Activated T-cell treated with anti-CD3 and anti-CD28 coated beads, Interleukin-2, amount 50 U/mL, for 4 hours (primary cell): ENCODE results near the gene AIG1. TPM values are rescaled to one million over a fixed set of nuclear protein-coding genes. Genes with fewer than 3 reads are reported as not detected.
"Not testable (repeated sequence)": the region's sequence is repeated elsewhere in the genome, so short reads cannot be mapped to it uniquely, and the experiment has no call there.

Experiments
- ATAC-seq, 2 donors: fragments of 200-7000 bp; cut with Tn5 transposase; one replicate each; pipeline ENCODE4 v1.10.0; 2021
- DNase-seq: peaks from one replicate; pipeline ENCODE4 v3.0.0-alpha.2; 2020
- H3K27me3 Mint-ChIP-seq: one replicate; pipeline ENCODE4 v1.8.0; 2021; ENCODE audit warnings: low read depth, mixed read lengths
- H3K36me3 Mint-ChIP-seq: one replicate; pipeline ENCODE4 v1.8.0; 2022; ENCODE audit warnings: mixed read lengths; ENCODE audit not compliant: insufficient read depth
- H3K4me1 Mint-ChIP-seq: one replicate; pipeline ENCODE4 v1.8.0; 2021; ENCODE audit warnings: low read depth, mixed read lengths
- H3K4me3 Mint-ChIP-seq: one replicate; pipeline ENCODE4 v1.8.0; 2021; ENCODE audit warnings: mild to moderate bottlenecking, moderate library complexity, mixed read lengths
- H3K9me3 Mint-ChIP-seq: one replicate; pipeline ENCODE4 v1.8.0; 2021; ENCODE audit warnings: mixed read lengths
- total RNA-seq, 3 donors: library from RNA; stranded (reverse); gene quantifications; one replicate each; pipeline ENCODE4 v1.2.1, GENCODE V29; 2021

AIG1 gene
- total RNA-seq, 3 donors from 2014 or later, result 3.9 to 7.6 (median 5.5) TPM

DNA sequence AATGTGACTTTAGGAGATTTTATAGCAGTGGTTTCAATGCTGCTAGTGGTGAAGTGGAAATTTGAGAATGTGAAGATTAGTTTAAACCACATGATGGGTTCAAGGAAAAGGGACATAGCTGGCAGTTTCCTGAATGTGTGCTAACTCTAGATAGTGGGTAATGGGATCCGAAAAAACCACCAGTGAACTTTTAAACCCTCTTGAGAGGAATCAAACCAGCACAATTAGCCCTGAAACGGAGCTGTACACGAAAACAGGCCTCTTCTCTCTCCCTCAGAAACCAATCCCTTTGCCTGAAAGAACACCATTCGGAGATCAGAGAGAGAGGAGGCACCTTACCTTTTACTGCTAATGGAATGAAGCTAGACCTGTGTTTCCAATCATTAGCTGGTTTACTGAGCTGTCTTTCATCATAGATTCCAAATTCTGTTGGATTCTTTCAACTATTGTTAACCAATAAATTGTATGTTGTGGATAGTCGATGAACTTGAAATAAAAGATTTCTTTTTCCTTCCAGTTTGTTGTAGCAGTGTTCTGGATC is 103.9 kb downstream of the AIG1 start:
- Mint-ChIP-seq H3K9me3 (peaks cover 3% of the 10 kb centered on the region), H3K4me1 (no peaks in the 10 kb centered on the region), H3K36me3 (peaks cover 13% of the 10 kb centered on the region), H3K27me3 (no peaks in the 10 kb centered on the region), H3K4me3 (no peak overlapping the region)
- DNase-seq (no peak), ATAC-seq (no peak)

DNA sequence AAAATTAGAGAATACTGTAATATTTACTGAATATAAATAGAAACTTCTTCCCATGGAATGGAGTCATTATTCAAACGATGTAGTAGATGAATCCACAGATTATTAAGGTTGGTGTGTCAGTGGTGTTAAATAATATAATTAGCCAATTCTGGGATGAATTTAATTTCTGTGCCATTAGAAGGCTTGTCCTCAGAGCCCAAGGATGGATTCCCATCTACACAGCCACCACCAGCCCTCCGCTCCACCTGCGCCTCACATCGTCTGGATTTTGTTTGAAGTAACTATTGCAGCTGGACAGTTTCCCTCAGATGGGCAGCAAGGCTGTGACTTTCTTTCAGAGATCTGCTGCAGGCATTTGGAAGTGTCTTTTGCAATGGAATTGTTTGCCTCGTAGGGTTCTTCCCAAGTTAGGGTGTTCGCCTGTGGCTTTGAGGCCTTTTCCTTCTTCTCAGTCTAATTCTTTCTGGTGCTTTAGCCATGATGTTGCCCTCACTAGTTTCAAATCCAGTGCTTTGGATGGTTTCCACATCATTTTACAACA is 104.7 kb downstream of the AIG1 start:
- Mint-ChIP-seq H3K27me3 (no peaks in the 10 kb centered on the region), H3K9me3 (peaks cover 3% of the 10 kb centered on the region), H3K36me3 (peaks cover 13% of the 10 kb centered on the region), H3K4me1 (no peaks in the 10 kb centered on the region), H3K4me3 (no peak overlapping the region)
- ATAC-seq, result no peak
- DNase-seq, result no peak

DNA sequence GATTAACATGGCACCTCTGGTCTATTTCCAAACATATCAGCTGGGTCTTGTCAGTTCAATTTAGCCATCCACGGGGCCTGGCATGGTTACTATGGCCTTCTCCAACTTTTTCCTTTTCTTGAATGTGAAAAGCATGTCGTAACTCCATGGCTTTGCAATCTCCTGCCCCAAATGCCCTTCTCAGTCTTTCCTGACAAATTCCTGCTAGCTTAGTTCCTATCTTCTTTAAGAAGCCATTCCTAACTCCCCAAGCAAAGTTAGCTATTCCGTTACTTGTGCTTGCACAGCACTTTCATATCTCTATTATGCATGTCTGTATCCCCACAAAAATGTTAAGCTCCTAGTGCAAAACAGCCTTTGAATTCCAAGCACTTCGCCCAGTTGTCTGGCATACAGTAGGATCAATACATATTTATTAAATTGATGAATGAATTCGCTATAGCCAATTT is 105.6 kb downstream of the AIG1 start:
- no peaks in the 10 kb centered on the region for H3K4me1 Mint-ChIP-seq
- no peak for DNase-seq
- ATAC-seq, result no peak
- H3K9me3 Mint-ChIP-seq, result peaks cover under 1% of the 10 kb centered on the region
- no peaks in the 10 kb centered on the region for H3K27me3 Mint-ChIP-seq
- no peak overlapping the region for H3K4me3 Mint-ChIP-seq
- peaks cover 9% of the 10 kb centered on the region for H3K36me3 Mint-ChIP-seq

DNA sequence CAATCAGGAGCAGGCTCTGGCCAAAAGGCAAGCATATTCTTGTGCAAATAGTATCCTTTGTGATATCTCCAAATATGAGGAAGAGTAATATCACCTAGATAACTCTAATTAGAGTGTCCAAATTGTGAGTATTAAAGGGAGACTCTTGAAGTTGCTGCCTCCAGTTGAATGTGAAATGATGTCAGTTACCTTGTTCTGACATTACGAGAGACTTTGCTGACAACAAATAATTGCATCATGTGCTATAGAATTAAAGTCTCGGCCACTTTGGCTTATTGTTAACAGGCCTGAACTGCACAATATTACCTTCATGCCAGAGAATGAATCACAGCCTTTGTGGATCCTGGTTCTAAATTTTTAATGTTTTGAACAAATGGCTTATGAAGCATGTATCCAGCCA is 106.5 kb downstream of the AIG1 start:
- ATAC-seq, result no peak
- Mint-ChIP-seq H3K36me3 (peaks cover 15% of the 10 kb centered on the region), H3K9me3 (no peaks in the 10 kb centered on the region), H3K27me3 (no peaks in the 10 kb centered on the region), H3K4me3 (no peak overlapping the region), H3K4me1 (no peaks in the 10 kb centered on the region)
- no peak for DNase-seq

DNA sequence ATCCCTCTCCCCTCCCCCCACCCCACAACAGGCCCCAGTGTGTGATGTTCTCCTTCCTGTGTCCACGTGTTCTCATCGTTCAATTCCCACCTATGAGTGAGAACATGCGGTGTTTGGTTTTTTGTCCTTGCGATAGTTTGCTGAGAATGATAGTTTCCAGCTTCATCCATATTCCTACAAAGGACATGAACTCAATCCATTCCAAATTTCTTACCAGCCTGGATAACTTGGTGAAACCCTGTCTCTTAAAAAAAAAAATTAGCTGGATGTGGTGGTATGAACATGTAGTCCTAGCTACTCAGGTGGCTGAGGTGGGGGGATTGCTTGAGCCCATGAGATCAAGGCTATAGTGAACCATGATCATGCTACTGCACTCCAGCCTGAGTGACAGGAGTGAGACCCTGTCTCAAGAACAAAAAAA is 107.7 kb downstream of the AIG1 start:
- H3K4me1 Mint-ChIP-seq, H3K9me3 Mint-ChIP-seq, H3K27me3 Mint-ChIP-seq, H3K4me3 Mint-ChIP-seq, ATAC-seq, DNase-seq: not testable (repeated sequence)
- H3K36me3 Mint-ChIP-seq, result peaks cover 24% of the 10 kb centered on the region

DNA sequence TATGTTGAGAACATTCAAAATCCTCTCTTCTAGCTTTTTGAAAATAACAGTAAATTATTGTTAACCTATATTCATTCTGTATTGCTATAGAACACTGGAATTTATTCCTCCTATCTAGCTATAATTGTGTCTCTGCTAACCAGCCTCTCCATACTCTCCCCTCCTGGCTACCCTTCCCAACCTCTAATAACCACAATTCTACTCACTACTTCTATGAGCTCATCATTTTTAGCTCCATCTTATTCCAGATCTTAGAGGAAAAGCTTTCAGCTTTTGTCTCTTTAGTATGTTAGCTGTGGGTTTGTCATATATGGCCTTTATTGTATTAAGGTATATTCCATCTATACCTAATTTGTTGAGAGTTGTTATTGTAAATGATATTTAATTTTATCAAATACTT is 108.8 kb downstream of the AIG1 start:
- DNase-seq (no peak), ATAC-seq (no peak)
- no peaks in the 10 kb centered on the region for H3K27me3 Mint-ChIP-seq
- H3K9me3 Mint-ChIP-seq, result peaks cover 5% of the 10 kb centered on the region
- no peaks in the 10 kb centered on the region for H3K4me1 Mint-ChIP-seq
- H3K36me3 Mint-ChIP-seq, result peaks cover 27% of the 10 kb centered on the region
- no peak overlapping the region for H3K4me3 Mint-ChIP-seq

DNA sequence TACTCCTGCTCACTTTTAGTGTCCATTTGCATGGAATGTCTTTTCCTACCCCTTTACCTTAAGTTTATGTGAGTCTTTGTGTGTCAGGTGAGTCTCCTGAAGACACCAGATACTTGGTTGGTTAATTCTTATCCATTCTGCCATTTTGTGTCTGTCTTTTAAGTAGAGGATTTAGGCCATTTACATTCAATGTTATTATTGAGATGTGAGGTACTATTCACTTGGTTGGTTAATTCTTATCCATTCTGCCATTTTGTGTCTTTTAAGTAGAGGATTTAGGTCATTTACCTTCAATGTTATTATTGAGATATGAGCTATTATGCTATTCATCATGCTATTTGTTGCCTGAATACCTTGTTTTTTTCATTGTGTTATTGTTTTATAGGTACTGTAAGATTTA is 113.8 kb downstream of the AIG1 start:
- Mint-ChIP-seq H3K4me3 (no peak overlapping the region), H3K4me1 (no peaks in the 10 kb centered on the region), H3K27me3 (no peaks in the 10 kb centered on the region), H3K9me3 (peaks cover 12% of the 10 kb centered on the region), H3K36me3 (peaks cover 46% of the 10 kb centered on the region)
- DNase-seq (no peak), ATAC-seq (no peak)

DNA sequence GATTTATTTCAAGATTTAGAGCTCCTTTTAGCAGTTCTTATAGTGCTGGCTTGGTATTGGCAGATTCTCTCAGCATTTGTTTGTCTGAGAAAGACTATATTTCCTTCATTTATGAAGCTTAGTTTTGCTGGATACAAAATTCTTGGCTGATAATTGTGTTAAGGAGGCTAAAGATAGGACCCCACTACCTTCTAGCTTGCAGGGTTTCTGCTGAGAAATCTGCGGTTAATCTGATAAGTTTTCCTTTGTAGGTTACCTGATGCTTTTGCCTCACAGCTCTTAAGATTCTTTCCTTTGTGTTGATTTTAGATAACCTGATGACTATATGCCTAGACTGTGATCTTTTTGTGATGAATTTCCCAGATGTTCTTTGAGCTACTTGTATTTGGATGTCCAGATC is 114.3 kb downstream of the AIG1 start:
- peaks cover 48% of the 10 kb centered on the region for H3K36me3 Mint-ChIP-seq
- no peak overlapping the region for H3K4me3 Mint-ChIP-seq
- H3K4me1 Mint-ChIP-seq, result no peaks in the 10 kb centered on the region
- peaks cover 12% of the 10 kb centered on the region for H3K9me3 Mint-ChIP-seq
- ATAC-seq (no peak), DNase-seq (no peak)
- no peaks in the 10 kb centered on the region for H3K27me3 Mint-ChIP-seq

DNA sequence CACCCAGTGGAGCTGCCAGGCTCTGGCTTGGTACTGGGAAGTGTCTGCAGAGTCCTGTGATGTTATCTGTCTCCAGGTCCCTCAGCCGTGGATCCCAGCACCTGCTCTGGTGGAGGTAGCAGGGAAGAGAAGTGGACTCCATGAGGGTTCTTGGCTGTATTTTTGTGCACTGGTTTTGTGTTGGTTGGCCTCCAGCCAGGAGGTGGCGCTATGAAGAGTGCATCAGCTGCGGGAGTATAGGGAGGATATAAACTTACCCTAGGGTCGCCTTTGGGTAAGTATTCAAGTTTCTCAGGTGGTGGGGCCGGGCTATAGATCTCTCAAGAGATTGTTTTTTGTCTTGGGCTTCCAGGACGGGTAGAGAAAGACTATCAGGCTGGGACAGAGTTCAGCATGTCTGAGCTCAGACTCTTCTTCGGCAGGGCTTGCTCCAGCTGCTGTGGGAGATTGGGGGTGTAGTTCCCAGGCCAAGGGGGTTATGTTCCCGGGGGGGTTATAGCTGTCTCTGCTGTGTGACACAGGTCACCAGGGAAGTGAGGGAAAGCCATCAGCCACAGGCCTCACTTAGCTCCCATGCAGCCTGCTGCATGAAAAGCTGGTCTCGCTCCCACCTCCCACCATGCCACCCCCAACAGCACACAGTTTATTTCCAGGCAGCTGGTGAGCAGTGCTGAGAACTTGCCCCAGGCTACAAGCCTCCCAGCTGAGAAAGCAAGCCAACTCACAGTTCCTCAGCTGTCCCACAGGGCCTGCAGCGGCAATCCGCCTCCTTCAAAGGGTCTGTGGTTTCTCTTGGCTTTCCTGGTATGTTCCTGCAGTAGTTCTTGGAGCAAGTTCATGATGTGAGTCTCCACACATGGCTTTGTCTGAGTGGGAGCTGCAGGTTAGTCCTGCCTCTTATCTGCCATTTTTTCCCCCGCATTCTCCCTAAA is 115.7 kb downstream of the AIG1 start:
- Mint-ChIP-seq H3K27me3 (no peaks in the 10 kb centered on the region), H3K4me1 (no peaks in the 10 kb centered on the region), H3K4me3 (no peak overlapping the region), H3K9me3 (peaks cover 12% of the 10 kb centered on the region), H3K36me3 (peaks cover 50% of the 10 kb centered on the region)
- ATAC-seq, result no peak
- no peak for DNase-seq

DNA sequence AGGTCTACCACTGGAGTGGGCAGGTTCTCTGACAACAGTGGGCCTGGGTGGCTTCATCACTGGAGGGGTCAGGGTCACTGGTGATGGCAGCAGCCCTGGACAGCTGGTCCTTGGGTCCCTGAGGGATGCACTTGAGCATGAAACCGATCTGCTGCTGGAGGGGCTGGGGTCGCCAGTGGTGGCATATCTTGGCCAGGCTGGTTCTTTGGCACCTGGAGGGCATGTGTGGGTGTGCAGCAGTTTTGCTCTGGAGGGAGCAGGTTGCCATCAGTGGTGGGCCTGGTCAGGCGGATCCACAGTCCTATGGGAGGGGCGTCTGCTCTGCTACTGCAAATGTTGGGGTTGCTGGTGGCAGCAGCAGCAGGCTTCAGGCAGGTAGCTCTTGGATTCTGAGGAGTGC is 117.0 kb downstream of the AIG1 start:
- Mint-ChIP-seq H3K4me1 (no peaks in the 10 kb centered on the region), H3K9me3 (peaks cover 12% of the 10 kb centered on the region), H3K27me3 (no peaks in the 10 kb centered on the region), H3K4me3 (no peak overlapping the region), H3K36me3 (peaks cover 42% of the 10 kb centered on the region)
- ATAC-seq (no peak), DNase-seq (no peak)

DNA sequence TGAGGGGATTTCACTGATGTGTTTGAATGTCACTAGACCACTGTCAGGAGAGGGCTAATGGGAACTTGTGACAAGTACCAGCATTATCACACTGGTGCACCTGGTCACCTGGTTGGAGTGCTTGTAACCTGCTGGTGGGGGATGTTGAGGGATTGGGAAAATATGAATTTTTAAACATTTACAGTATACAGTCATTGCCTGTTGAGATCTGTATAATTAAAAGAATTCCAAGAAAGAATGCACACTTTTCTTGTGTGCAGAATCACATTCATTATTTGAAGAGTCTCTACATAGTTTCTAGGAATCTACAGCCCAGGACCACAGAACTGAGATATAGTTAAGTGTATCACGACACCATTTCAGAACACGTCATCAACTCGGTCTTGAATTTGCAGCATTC is 118.4 kb downstream of the AIG1 start:
- H3K36me3 Mint-ChIP-seq, result peaks cover 39% of the 10 kb centered on the region
- ATAC-seq, result no peak
- no peaks in the 10 kb centered on the region for H3K4me1 Mint-ChIP-seq

DNA sequence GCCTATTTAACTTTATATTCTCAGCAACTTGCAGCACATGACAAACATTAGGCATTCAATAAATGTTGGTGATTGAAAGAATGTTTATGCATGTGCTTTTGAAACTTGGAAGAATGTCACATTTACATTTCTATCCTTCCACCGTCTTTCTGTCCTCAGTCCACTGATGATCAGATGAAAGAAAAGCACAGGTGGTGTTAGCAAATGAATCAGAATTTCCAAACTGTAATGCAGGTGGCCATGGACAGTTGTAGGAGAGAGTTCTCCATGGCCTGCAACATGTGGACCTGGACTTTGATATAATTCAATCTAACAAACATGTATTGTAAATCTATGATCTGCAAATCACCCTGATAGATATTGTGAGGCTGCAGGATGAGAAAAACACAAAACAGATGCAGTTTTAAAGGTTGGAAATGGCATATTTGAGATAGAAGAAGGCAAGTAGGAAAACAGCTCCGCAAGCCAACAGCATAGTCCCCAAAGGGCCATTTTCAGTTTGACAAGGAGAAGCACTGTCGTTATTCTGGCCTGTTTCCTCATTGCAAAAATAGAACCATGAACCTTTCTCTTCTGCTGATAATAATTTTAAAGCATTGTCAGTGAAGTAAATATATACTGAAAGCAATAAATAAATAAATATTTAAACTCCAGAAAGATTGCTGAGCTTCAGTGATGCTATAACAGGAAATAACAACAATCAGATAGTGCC is 119.4 kb downstream of the AIG1 start:
- Mint-ChIP-seq H3K4me1 (no peaks in the 10 kb centered on the region), H3K9me3 (peaks cover 4% of the 10 kb centered on the region), H3K36me3 (peaks cover 40% of the 10 kb centered on the region), H3K27me3 (no peaks in the 10 kb centered on the region), H3K4me3 (no peak overlapping the region)
- no peak for ATAC-seq
- no peak for DNase-seq

More for the DNA sequence above, 118.4 kb downstream of the AIG1 start:
- Mint-ChIP-seq H3K4me3 (no peak overlapping the region), H3K9me3 (peaks cover 9% of the 10 kb centered on the region), H3K27me3 (no peaks in the 10 kb centered on the region)
- DNase-seq, result no peak

DNA sequence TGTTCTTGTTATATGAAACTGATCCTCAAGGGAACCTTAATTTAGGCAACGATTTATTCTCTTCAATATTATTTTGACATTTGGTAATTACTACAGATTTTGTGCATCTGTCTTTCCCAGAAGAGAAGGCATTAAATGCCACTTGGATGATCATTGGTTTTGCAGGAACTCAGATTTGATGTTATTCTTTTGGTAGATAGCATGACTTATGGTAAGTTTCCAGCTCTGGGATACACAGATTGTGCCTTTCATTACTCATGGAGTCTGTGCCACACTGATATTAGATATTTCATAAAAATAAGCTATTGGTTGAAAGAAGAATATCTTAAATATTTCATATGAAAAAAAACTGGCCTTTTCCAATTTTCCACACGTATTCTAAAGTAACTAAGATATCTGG is 120.1 kb downstream of the AIG1 start:
- DNase-seq (no peak), ATAC-seq (no peak)
- H3K9me3 Mint-ChIP-seq, result peaks cover under 1% of the 10 kb centered on the region
- no peaks in the 10 kb centered on the region for H3K4me1 Mint-ChIP-seq
- no peak overlapping the region for H3K4me3 Mint-ChIP-seq
- H3K27me3 Mint-ChIP-seq, result no peaks in the 10 kb centered on the region
- H3K36me3 Mint-ChIP-seq, result peaks cover 39% of the 10 kb centered on the region

DNA sequence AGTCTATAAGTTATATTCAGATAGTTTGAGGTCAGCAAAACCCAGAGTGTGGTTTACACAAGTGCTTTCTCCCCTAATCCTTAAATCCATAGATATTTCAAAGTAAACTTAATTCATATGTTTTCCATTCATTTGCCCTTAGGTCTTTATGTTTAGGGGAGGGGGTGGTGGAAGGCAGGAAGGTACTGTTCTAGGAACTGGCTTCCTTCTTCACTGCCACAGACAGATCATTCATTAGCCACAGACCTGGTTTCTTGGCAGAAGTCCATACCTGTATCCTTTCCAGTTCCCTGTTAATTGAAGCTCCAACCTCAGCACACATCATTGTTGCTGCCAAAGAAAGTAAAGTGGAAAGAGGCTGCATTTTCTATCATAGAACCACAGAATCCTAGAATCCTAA is 123.0 kb downstream of the AIG1 start:
- Mint-ChIP-seq H3K4me1 (no peaks in the 10 kb centered on the region), H3K36me3 (peaks cover 32% of the 10 kb centered on the region), H3K27me3 (no peaks in the 10 kb centered on the region), H3K4me3 (no peak overlapping the region), H3K9me3 (no peaks in the 10 kb centered on the region)
- DNase-seq (no peak), ATAC-seq (no peak)
